ENCODE data around the gene ADAT3. TPM values are rescaled to one million over a fixed set of nuclear protein-coding genes. Genes with fewer than 3 reads are reported as not detected.

Gene ADAT3
- total RNA-seq, 1 donor from 2014 or later, result 18.4 TPM

DNA sequence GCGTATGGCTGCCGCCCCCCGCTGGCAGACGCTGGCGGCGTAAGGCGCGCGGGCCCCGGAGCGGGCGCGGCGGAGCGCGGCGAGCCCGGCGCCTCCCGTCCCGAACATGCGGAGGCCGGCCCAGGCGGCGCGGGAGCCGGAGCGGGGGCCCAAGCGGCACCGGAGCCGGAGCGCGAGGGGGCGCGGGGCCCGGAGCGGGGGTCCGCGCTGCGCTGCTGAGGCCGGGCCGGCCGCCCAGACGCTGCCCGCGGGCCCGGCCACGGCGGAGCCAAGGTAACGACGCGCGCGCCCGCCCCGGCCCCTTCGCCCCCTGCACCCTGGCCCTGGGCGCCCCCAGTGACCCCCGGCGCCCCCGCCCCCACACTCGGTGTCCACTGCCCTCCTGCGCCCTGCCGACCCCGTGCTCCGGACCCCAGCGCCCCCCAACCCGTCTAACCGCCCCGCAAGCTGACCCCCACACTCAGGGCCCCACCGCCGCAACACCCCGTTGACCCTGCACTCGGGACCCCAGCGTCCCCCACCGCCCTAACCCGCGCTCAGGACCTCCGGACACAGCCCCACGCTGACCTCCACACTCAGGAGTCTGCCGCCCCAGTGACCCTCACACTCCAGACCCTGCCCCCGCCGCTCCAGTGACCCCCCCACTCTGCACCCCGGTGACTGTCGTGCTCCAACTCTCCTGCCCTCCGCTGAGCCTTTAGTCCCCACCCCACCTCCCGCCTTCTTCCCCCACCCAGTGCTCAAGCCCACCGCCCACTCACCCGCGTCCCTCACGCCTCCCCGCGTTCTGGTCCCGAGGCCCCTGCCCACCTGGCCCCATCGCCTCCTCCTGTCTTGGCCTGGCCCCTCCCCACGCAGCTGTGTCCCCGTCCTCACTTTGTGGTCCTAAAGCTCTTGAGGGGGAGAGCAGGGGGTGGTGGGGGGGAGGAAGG is 36.2 kb downstream of the ADAT3 start, which contains the start of gene CSNK1G2:
Gene CSNK1G2, plus strand, starts transcription at position 27 of the 932 bp plus-strand sequence. CDS start 28,601 bp downstream, outside the sequence.
- TF ChIP-seq, protein P1, sequence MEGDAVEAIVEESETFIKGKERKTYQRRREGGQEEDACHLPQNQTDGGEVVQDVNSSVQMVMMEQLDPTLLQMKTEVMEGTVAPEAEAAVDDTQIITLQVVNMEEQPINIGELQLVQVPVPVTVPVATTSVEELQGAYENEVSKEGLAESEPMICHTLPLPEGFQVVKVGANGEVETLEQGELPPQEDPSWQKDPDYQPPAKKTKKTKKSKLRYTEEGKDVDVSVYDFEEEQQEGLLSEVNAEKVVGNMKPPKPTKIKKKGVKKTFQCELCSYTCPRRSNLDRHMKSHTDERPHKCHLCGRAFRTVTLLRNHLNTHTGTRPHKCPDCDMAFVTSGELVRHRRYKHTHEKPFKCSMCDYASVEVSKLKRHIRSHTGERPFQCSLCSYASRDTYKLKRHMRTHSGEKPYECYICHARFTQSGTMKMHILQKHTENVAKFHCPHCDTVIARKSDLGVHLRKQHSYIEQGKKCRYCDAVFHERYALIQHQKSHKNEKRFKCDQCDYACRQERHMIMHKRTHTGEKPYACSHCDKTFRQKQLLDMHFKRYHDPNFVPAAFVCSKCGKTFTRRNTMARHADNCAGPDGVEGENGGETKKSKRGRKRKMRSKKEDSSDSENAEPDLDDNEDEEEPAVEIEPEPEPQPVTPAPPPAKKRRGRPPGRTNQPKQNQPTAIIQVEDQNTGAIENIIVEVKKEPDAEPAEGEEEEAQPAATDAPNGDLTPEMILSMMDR (IDR thresholded peaks at IDR 0.05), result peak in 1 of 3 experiments; percentile 57
- intact Hi-C loops (cut with DNase I), result loop anchor here (2.0 kb wide), 1 partner anchor 75 kb away; no protein-coding TSS in a partner anchor
- H3K36me3 ChIP-seq, result no peaks in the 10 kb centered on the region
- no peaks in the 10 kb centered on the region for H3K9me3 ChIP-seq
- peak within 1 kb of the TSS; percentile 72 to 95 for H3K4me3 ChIP-seq
- no peaks in the 10 kb centered on the region for H3K27me3 ChIP-seq
- peak within 1 kb of the TSS; percentile 100 for H3K27ac ChIP-seq
- H3K4me1 ChIP-seq, result peaks cover 11 to 14% of the 10 kb centered on the region in 2 donors
- DNase-seq (ENCODE audit: low spot score in 2 of 2), result no peak

GRCh38 chr19:1942078-1942933 is 37.1 kb downstream of the ADAT3 start:
- Histone ChIP-seq H3K27ac (peak overlapping the region; percentile 87 to 100), H3K4me3 (peak overlapping the region; percentile 72 to 95), H3K27me3 (no peaks in the 10 kb centered on the region), H3K9me3 (no peaks in the 10 kb centered on the region), H3K4me1 (peaks cover 11 to 14% of the 10 kb centered on the region in 2 donors), H3K36me3 (no peaks in the 10 kb centered on the region)
- intact Hi-C loops (cut with DNase I), result loop anchor here (2.0 kb wide), 1 partner anchor 74 kb away; no protein-coding TSS in a partner anchor
- TF ChIP-seq, protein P1 (IDR thresholded peaks at IDR 0.05), result no peak
- DNase-seq (ENCODE audit: low spot score in 2 of 2), result peak in 1 of 2 donors; percentile 89

GRCh38 chr19:1942934-1943555 is 37.8 kb downstream of the ADAT3 start:
- intact Hi-C loops (cut with DNase I), result loop anchor here (2.0 kb wide), 1 partner anchor 74 kb away; no protein-coding TSS in a partner anchor
- no peaks in the 10 kb centered on the region for H3K9me3 ChIP-seq
- peak overlapping the region; percentile 72 to 95 for H3K4me3 ChIP-seq
- peaks cover 11 to 14% of the 10 kb centered on the region in 2 donors for H3K4me1 ChIP-seq
- no peak for DNase-seq (ENCODE audit: low spot score in 2 of 2)
- TF ChIP-seq, protein P1 (IDR thresholded peaks at IDR 0.05), result no peak
- H3K36me3 ChIP-seq, result no peaks in the 10 kb centered on the region
- no peaks in the 10 kb centered on the region for H3K27me3 ChIP-seq
- H3K27ac ChIP-seq, result peak overlapping the region; percentile 87 to 100

DNA sequence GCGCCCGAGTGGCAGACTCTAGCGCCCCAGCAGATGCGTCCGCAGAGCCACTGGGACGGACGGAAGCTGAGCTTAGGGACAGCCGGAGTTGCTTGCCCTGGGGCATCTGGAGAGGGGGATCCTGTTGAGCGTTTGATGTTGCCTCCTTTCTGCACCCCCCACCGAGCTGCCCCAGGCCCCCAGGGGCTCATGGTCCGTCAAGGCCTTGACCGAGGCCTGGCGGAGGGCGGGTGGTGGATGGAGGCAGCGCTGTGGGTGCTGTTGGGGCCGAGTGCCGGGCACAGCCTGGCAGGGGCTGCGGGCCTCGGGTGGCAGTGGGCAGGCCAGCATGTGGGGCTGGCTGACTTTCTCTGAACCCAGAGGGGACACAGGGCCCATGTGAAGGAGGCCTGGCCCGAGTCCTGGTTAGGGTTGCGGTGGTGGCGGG is 38.5 kb downstream of the ADAT3 start:
- no peaks in the 10 kb centered on the region for H3K9me3 ChIP-seq
- TF ChIP-seq, protein P1 (IDR thresholded peaks at IDR 0.05), result no peak
- intact Hi-C loops (cut with DNase I), result loop anchor here (2.0 kb wide), 1 partner anchor 73 kb away; no protein-coding TSS in a partner anchor

More for the DNA sequence above, 38.5 kb downstream of the ADAT3 start:
- H3K4me1 ChIP-seq, result peaks cover 11 to 14% of the 10 kb centered on the region in 2 donors
- no peak overlapping the region for H3K4me3 ChIP-seq
- no peaks in the 10 kb centered on the region for H3K36me3 ChIP-seq
- no peak overlapping the region for H3K27ac ChIP-seq
- no peaks in the 10 kb centered on the region for H3K27me3 ChIP-seq
- DNase-seq (ENCODE audit: low spot score in 2 of 2), result no peak

Data from ascending aorta (tissue), 2 donors.